H9 (cell line): Measurements from ENCODE around the gene ZC3H12D. TPM values are rescaled to one million over a fixed set of nuclear protein-coding genes. Genes with fewer than 3 reads are reported as not detected.

Experiments used
- DNase-seq: peaks from one replicate; pipeline ENCODE4 v3.0.0-alpha.2; 2017
- H2AFZ ChIP-seq: one replicate; pipeline ENCODE4 v1.6.1; 2013; ENCODE audit warnings: mild to moderate bottlenecking, low read length, control low read depth, moderate library complexity
- H2AK5ac ChIP-seq: 2 replicates; pipeline ENCODE4 v1.6.1; 2013; ENCODE audit warnings: low read length, control low read depth, mixed read lengths; ENCODE audit not compliant: insufficient read length
- H2BK120ac ChIP-seq: one replicate; pipeline ENCODE4 v1.6.1; 2013; ENCODE audit warnings: low read depth, mild to moderate bottlenecking, low read length, control low read depth, inconsistent platforms; ENCODE audit not compliant: poor library complexity, severe bottlenecking
- H2BK12ac ChIP-seq: 2 replicates; pipeline ENCODE4 v1.6.1; 2013; ENCODE audit warnings: low read length, control low read depth, mixed read lengths, low read depth; ENCODE audit not compliant: insufficient read length
- H2BK15ac ChIP-seq: 2 replicates; pipeline ENCODE4 v1.6.1; 2013; ENCODE audit warnings: low read depth, low read length, control low read depth
- H2BK20ac ChIP-seq: one replicate; pipeline ENCODE4 v1.6.1; 2013; ENCODE audit warnings: low read depth, mild to moderate bottlenecking, low read length, control low read depth, inconsistent platforms; ENCODE audit not compliant: poor library complexity, severe bottlenecking
- H2BK5ac ChIP-seq: 2 replicates; pipeline ENCODE4 v1.6.1; 2013; ENCODE audit warnings: low read length, control low read depth, mixed read lengths; ENCODE audit not compliant: insufficient read length
- H3K14ac ChIP-seq: 2 replicates; pipeline ENCODE4 v1.6.1; 2013; ENCODE audit warnings: low read length, control low read depth; ENCODE audit not compliant: insufficient read depth
- H3K18ac ChIP-seq: 2 replicates; pipeline ENCODE4 v1.6.1; 2013; ENCODE audit warnings: low read depth, mild to moderate bottlenecking, mixed read lengths, low read length, control low read depth; ENCODE audit not compliant: insufficient read length
- H3K23ac ChIP-seq: 2 replicates; pipeline ENCODE4 v1.6.1; 2013; ENCODE audit warnings: low read length, control low read depth, mixed read lengths, low read depth; ENCODE audit not compliant: insufficient read length
- H3K23me2 ChIP-seq: 2 replicates; pipeline ENCODE4 v1.6.1; 2013; ENCODE audit warnings: low read depth, mild to moderate bottlenecking, mixed read lengths, low read length, control low read depth; ENCODE audit not compliant: insufficient read length, poor library complexity, severe bottlenecking
- H3K27ac ChIP-seq: 2 replicates; pipeline ENCODE4 v1.5.1; 2013; ENCODE audit warnings: low read length, control low read depth, mixed read lengths, low read depth; ENCODE audit not compliant: insufficient read length
- H3K27me3 ChIP-seq: 2 replicates; pipeline ENCODE4 v1.6.1; 2013; ENCODE audit warnings: low read length, control low read depth, inconsistent platforms; ENCODE audit not compliant: insufficient read depth
- H3K4ac ChIP-seq: 2 replicates; pipeline ENCODE4 v1.6.1; 2013; ENCODE audit warnings: low read depth, mild to moderate bottlenecking, control low read depth, inconsistent platforms, low read length, moderate library complexity
- H3K4me1 ChIP-seq: 2 replicates; pipeline ENCODE4 v1.6.1; 2013; ENCODE audit warnings: low read length, control low read depth, inconsistent platforms; ENCODE audit not compliant: insufficient read depth
- H3K4me2 ChIP-seq: 2 replicates; pipeline ENCODE4 v1.6.1; 2013; ENCODE audit warnings: low read length, control low read depth, mixed read lengths; ENCODE audit not compliant: insufficient read length, insufficient read depth
- H3K56ac ChIP-seq: 2 replicates; pipeline ENCODE4 v1.6.1; 2013; ENCODE audit warnings: low read depth, mild to moderate bottlenecking, mixed read lengths, low read length, control low read depth; ENCODE audit not compliant: insufficient read length
- H3K79me1 ChIP-seq: 2 replicates; pipeline ENCODE4 v1.6.1; 2013; ENCODE audit warnings: low read depth, mild to moderate bottlenecking, moderate library complexity, low read length, control low read depth, inconsistent platforms; ENCODE audit not compliant: insufficient read depth, poor library complexity, severe bottlenecking
- H3K79me2 ChIP-seq: 2 replicates; pipeline ENCODE4 v1.6.1; 2013; ENCODE audit warnings: low read length, control low read depth, inconsistent platforms; ENCODE audit not compliant: insufficient read depth
- H3K9ac ChIP-seq: 2 replicates; pipeline ENCODE4 v1.6.1; 2013; ENCODE audit warnings: low read length, control low read depth, mixed read lengths; ENCODE audit not compliant: insufficient read length; ENCODE audit errors: extremely low read depth
- H3K9me3 ChIP-seq: one replicate; pipeline ENCODE4 v1.6.1; 2013; ENCODE audit warnings: low read depth, low read length, inconsistent platforms; ENCODE audit not compliant: control insufficient read depth
- H3T11ph ChIP-seq: one replicate; pipeline ENCODE4 v1.6.1; 2013; ENCODE audit warnings: mild to moderate bottlenecking, low read length, control low read depth, inconsistent platforms
- H4K20me1 ChIP-seq: one replicate; pipeline ENCODE4 v1.6.1; 2013; ENCODE audit not compliant: control insufficient read depth, insufficient read length, insufficient read depth
- H4K5ac ChIP-seq: 2 replicates; pipeline ENCODE4 v1.6.1; 2013; ENCODE audit warnings: low read depth, mild to moderate bottlenecking, mixed read lengths, low read length, control low read depth; ENCODE audit not compliant: insufficient read length
- H4K8ac ChIP-seq: replicated peaks from 2 replicates; pipeline ENCODE4 v1.6.1; 2013; ENCODE audit warnings: low read length, control low read depth, mixed read lengths, low read depth; ENCODE audit not compliant: insufficient read length
- H4K91ac ChIP-seq: 2 replicates; pipeline ENCODE4 v1.6.1; 2013; ENCODE audit warnings: low read depth, mild to moderate bottlenecking, moderate library complexity, mixed read lengths, low read length, control low read depth; ENCODE audit not compliant: insufficient read length
- H3K27ac Mint-ChIP-seq, 3 experiments: 2 replicates in 2 of 3; 3 replicates in 1 of 3; pipeline ENCODE4 v1.8.0; 2020 to 2021; ENCODE audit warnings: mixed read lengths in 3 of 3, mild to moderate bottlenecking in 1 of 3, moderate library complexity in 1 of 3
- H3K27me3 Mint-ChIP-seq: 2 replicates; pipeline ENCODE4 v1.8.0; 2021; ENCODE audit warnings: low read depth, mild to moderate bottlenecking, moderate library complexity, mixed read lengths
- H3K36me3 Mint-ChIP-seq, 3 experiments: 2 replicates in 2 of 3; 3 replicates in 1 of 3; pipeline ENCODE4 v1.8.0; 2020 to 2021; ENCODE audit warnings: low read depth in 3 of 3, mixed read lengths in 3 of 3; ENCODE audit not compliant: insufficient read depth in 1 of 3
- H3K4me1 Mint-ChIP-seq, 2 experiments: 2 replicates each; pipeline ENCODE4 v1.8.0; 2020; ENCODE audit warnings: mixed read lengths in 2 of 2
- H3K4me3 Mint-ChIP-seq, 2 experiments: 2 replicates in 1 of 2; 3 replicates in 1 of 2; pipeline ENCODE4 v1.8.0; 2020 to 2021; ENCODE audit warnings: mild to moderate bottlenecking in 2 of 2, mixed read lengths in 2 of 2, moderate library complexity in 1 of 2
- H3K9me3 Mint-ChIP-seq, 2 experiments: 2 replicates in 1 of 2; 3 replicates in 1 of 2; pipeline ENCODE4 v1.8.0; 2020; ENCODE audit warnings: mild to moderate bottlenecking in 2 of 2, mixed read lengths in 2 of 2, moderate library complexity in 1 of 2
- CTCF ChIP-seq: fragments of 200-600 bp; sonication (generic); conservative IDR thresholded peaks from 3 replicates; pipeline ENCODE4 v1.8.0; 2021; ENCODE audit warnings: antibody characterized with exemption, mild to moderate bottlenecking
- WGBS: extraction: QIAGEN DNeasy Blood & Tissue Kit; methylation state at CpG from one replicate; pipeline ENCODE4 v1.1.7; 2013; ENCODE audit warnings: missing lambda C conversion rate, low lambda C conversion rate, mixed read lengths; ENCODE audit not compliant: insufficient read length; ENCODE audit errors: extremely low coverage; 5-methylcytosine and 5-hydroxymethylcytosine counted together
- total RNA-seq: library from RNA; stranded (reverse); gene quantifications from 2 replicates; pipeline ENCODE4 v1.2.1, GENCODE V29; 2021

Gene ZC3H12D
- total RNA-seq, 1 experiment from 2014 or later = 0.07 TPM

GRCh38 chr6:149433405-149433804, 51.4 kb downstream of the ZC3H12D start:
- H4K20me1 ChIP-seq = no peaks in the 10 kb centered on the region
- Mint-ChIP-seq H3K9me3 (no peaks in the 10 kb centered on the region), H3K4me3 (no peak overlapping the region), H3K27me3 (no peaks in the 10 kb centered on the region), H3K27ac (no peak overlapping the region), H3K4me1 (peaks cover 4 to 6% of the 10 kb centered on the region in 2 experiments; a peak in 2 of 4 replicates), H3K36me3 (no peaks in the 10 kb centered on the region)
- H2BK5ac ChIP-seq = no peak overlapping the region
- H3K18ac ChIP-seq = no peak overlapping the region
- H3K23ac ChIP-seq = no peak overlapping the region
- H2BK12ac ChIP-seq = no peak overlapping the region
- H2BK20ac ChIP-seq = no peak overlapping the region
- H2AFZ ChIP-seq = no peak overlapping the region
- no peaks in the 10 kb centered on the region for H3K23me2 ChIP-seq
- no peaks in the 10 kb centered on the region for H3K79me1 ChIP-seq
- no peaks in the 10 kb centered on the region for H3K79me2 ChIP-seq
- H4K5ac ChIP-seq = no peak overlapping the region
- H3K9me3 ChIP-seq = no peaks in the 10 kb centered on the region
- TF ChIP-seq CTCF = no peak
- no peak overlapping the region for H4K91ac ChIP-seq
- no peak for DNase-seq
- no peak overlapping the region for H2AK5ac ChIP-seq
- H3K27me3 ChIP-seq = no peaks in the 10 kb centered on the region
- H4K8ac ChIP-seq = no peak overlapping the region
- H3T11ph ChIP-seq = no peak overlapping the region
- no peak overlapping the region for H3K14ac ChIP-seq
- H3K56ac ChIP-seq = no peak overlapping the region
- no peaks in the 10 kb centered on the region for H3K4me1 ChIP-seq
- H3K27ac ChIP-seq = no peak overlapping the region
- no peak overlapping the region for H3K4ac ChIP-seq
- no peak overlapping the region for H3K4me2 ChIP-seq
- H2BK15ac ChIP-seq = no peak overlapping the region
- no peak overlapping the region for H3K9ac ChIP-seq
- WGBS = no CpG with 5 or more reads among the region's 2 CpGs
- no peak overlapping the region for H2BK120ac ChIP-seq
